Panc1 (cell line): ENCODE measurements around the gene RCSD1. TPM values are rescaled to one million over a fixed set of nuclear protein-coding genes. Genes with fewer than 3 reads are reported as not detected.

Experiments used
- ATAC-seq: fragments of 200-7000 bp; cut with Tn5 transposase; 2 replicates; pipeline ENCODE4 v1.9.1; 2020; ENCODE audit warnings: mild to moderate bottlenecking, moderate library complexity
- BruUV-seq: library from RNA; stranded (reverse); fragments of 400-500 nt; replicated peaks from 2 replicates; lab custom pipeline; 2021; lab: Mats Ljungman, UMichigan
- CTCF ChIA-PET: fragments of 300-600 bp; sonication (Branson Sonifier 250); formaldehyde crosslinking; loops from one replicate; lab custom pipeline; 2022; ENCODE audit warnings: antibody characterized with exemption; lab: Charles Lee
- POLR2A ChIA-PET: fragments of 300-600 bp; sonication (Branson Sonifier 250); formaldehyde crosslinking; loops from one replicate; lab custom pipeline; 2022; ENCODE audit warnings: antibody characterized with exemption; lab: Charles Lee
- DNase-seq: peaks from one replicate; pipeline ENCODE4 v3.0.0-alpha.2; 2010; ENCODE audit warnings: low read depth, low spot score
- H3K27ac ChIP-seq: 2 replicates; pipeline ENCODE4 v1.5.1; 2011; ENCODE audit warnings: mild to moderate bottlenecking, low read length, inconsistent platforms
- H3K27me3 ChIP-seq: fragments of 200-500 bp; sonication (Bioruptor generic); 2 replicates; pipeline ENCODE4 v1.6.0; 2014; ENCODE audit warnings: low read length, inconsistent platforms; ENCODE audit not compliant: control insufficient read depth, insufficient read depth
- H3K36me3 ChIP-seq: fragments of 200-500 bp; sonication (Bioruptor generic); 2 replicates; pipeline ENCODE4 v1.5.1; 2014; ENCODE audit warnings: inconsistent platforms, mild to moderate bottlenecking, low read length, moderate library complexity; ENCODE audit not compliant: control insufficient read depth, insufficient read depth
- H3K4me1 ChIP-seq: 2 replicates; pipeline ENCODE4 v1.5.1; 2011; ENCODE audit warnings: inconsistent platforms, mild to moderate bottlenecking, low read length, moderate library complexity; ENCODE audit not compliant: control insufficient read depth, insufficient read depth
- H3K4me3 ChIP-seq, 2 experiments: 2 replicates each; pipeline ENCODE4 v1.5.1; 2011 to 2012; ENCODE audit warnings: low read depth in 2 of 2, low read length in 2 of 2, mild to moderate bottlenecking in 2 of 2, inconsistent platforms in 1 of 2, moderate library complexity in 1 of 2
- H3K9me3 ChIP-seq: fragments of 200-500 bp; sonication (Bioruptor generic); 2 replicates; pipeline ENCODE4 v1.5.1; 2014; ENCODE audit warnings: low read depth, mild to moderate bottlenecking, inconsistent platforms, low read length, moderate library complexity; ENCODE audit not compliant: control insufficient read depth, insufficient read depth
- CTCF ChIP-seq: fragments of 450-650 bp; IDR thresholded peaks from 2 replicates; pipeline ENCODE4 v1.5.1; 2017; ENCODE audit warnings: mild to moderate bottlenecking
- POLR2AphosphoS5 ChIP-seq: IDR thresholded peaks from 2 replicates; pipeline ENCODE4 v1.6.1; 2012; ENCODE audit warnings: mild to moderate bottlenecking, low read depth, low read length, moderate library complexity
- REST ChIP-seq, 2 experiments: IDR thresholded peaks; 2 replicates each; pipeline ENCODE4 v1.6.1; 2011 to 2012; ENCODE audit warnings: low read depth in 2 of 2, control low read depth in 1 of 2, low read length in 1 of 2, mild to moderate bottlenecking in 1 of 2, moderate library complexity in 1 of 2; ENCODE audit not compliant: insufficient read depth in 1 of 2
- SIN3A ChIP-seq: IDR thresholded peaks from 2 replicates; pipeline ENCODE4 v1.6.1; 2012; ENCODE audit warnings: low read depth, mild to moderate bottlenecking, low read length, moderate library complexity, borderline replicate concordance; ENCODE audit not compliant: insufficient read depth
- TCF7L2 ChIP-seq: IDR thresholded peaks from 2 replicates; pipeline ENCODE4 v1.6.1; 2011; ENCODE audit warnings: mild to moderate bottlenecking, low read depth, low read length, inconsistent platforms
- in situ Hi-C: cut with HindIII; loops from 2 replicates; pipeline ENCODE4 v1.10.0; 2016; ENCODE audit warnings: low sequenced_read_pairs, low pct_unique_long_range_greater_than_20kb
- intact Hi-C: fragments of 100-400 bp; cut with micrococcal nuclease; formaldehyde crosslinking; loops from one replicate; pipeline ENCODE4 v1.10.0; 2022; ENCODE audit not compliant: unreplicated experiment
- total RNA-seq: library from RNA; stranded (reverse); gene quantifications from one replicate; pipeline ENCODE4 v1.2.1, GENCODE V29; 2021; ENCODE audit not compliant: unreplicated experiment

RCSD1 gene
- total RNA-seq, 1 experiment from 2014 or later = 1.4 TPM

GRCh38 chr1:167651161-167651693 lies 21.2 kb downstream of the RCSD1 start:
- TF ChIP-seq TCF7L2 (no peak), POLR2AphosphoS5 (no peak), SIN3A (no peak), REST (IDR thresholded peaks at IDR 0.05; ENCODE audit: insufficient read depth in 1 of 2, low read depth in 2 of 2, low read length in 1 of 2) (no peak), CTCF (no peak)
- in situ Hi-C loops (no loop called here), intact Hi-C loops (no loop called here)
- Histone ChIP-seq H3K36me3 (no peaks in the 10 kb centered on the region), H3K27ac (no peak overlapping the region), H3K27me3 (no peaks in the 10 kb centered on the region), H3K4me1 (no peaks in the 10 kb centered on the region), H3K9me3 (no peaks in the 10 kb centered on the region), H3K4me3 (no peak overlapping the region)
- CTCF ChIA-PET = no interaction called here
- POLR2A ChIA-PET = no interaction called here
- ATAC-seq = no peak; the same call in 1 of the 2 replicates
- no peak for DNase-seq
- no TSS peak for BruUV-seq

GRCh38 chr1:167654975-167655575 lies 25.0 kb downstream of the RCSD1 start:
- TF ChIP-seq CTCF = no peak
- TF ChIP-seq TCF7L2 = no peak
- no peak for TF ChIP-seq REST (IDR thresholded peaks at IDR 0.05; ENCODE audit: insufficient read depth in 1 of 2, low read depth in 2 of 2, low read length in 1 of 2)
- TF ChIP-seq POLR2AphosphoS5 = no peak
- TF ChIP-seq SIN3A = no peak

More at GRCh38 chr1:167654975-167655575, 25.0 kb downstream of the RCSD1 start:
- Histone ChIP-seq H3K27ac (no peak overlapping the region), H3K4me1 (no peaks in the 10 kb centered on the region), H3K9me3 (no peaks in the 10 kb centered on the region), H3K4me3 (no peak overlapping the region), H3K36me3 (no peaks in the 10 kb centered on the region), H3K27me3 (no peaks in the 10 kb centered on the region)
- intact Hi-C loops (no loop called here), in situ Hi-C loops (no loop called here)
- CTCF ChIA-PET = no interaction called here
- no TSS peak for BruUV-seq
- DNase-seq (no peak), ATAC-seq (no peak)
- POLR2A ChIA-PET = no interaction called here
